GM18867 (cell line): ENCODE results near the gene RPL7L1.

Source experiments
- ATAC-seq: cut with Tn5 transposase; IDR thresholded peaks from one replicate; pipeline ENCODE4 v1.9.1; 2021; ENCODE audit warnings: mild to moderate bottlenecking, moderate library complexity; ENCODE audit not compliant: unreplicated experiment

The RPL7L1 gene

DNA sequence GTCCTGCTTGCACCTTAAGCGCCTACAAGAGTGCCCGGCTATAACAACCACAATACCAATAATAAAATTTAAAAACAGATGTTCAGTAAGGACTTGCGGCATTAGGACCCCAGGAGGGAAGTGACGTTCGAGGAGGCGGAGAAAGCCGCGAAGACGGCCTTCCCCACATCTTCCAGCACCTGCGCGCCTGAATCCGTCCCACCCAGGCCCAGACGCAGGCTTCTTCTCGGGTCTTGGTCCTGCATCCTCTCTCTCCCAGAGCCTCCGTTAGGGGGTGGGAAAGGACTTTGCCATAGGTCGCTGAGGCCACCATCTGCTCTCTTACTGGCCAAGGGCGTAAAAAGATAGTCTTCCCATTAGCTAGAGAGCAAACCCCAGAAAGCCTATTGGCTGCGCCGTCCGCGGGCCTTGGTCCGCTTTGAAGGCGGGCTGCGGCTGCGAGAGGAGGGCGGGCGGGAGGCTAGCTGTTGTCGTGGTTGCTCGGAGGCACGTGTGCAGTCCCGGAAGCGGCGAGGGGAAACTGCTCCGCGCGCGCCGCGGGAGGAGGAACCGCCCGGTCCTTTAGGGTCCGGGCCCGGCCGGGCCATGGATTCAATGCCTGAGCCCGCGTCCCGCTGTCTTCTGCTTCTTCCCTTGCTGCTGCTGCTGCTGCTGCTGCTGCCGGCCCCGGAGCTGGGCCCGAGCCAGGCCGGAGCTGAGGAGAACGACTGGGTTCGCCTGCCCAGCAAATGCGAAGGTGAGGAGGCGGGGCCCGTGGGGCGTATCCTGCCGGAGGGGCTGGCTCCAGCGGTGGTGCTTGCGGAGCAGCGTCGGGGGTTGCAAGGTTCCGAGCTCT, 49.8 kb downstream of the RPL7L1 start, which contains the start of gene CNPY3:
Gene CNPY3, plus strand, starts transcription at position 495 of the 835 bp plus-strand sequence. Its CDS starts 91 bp downstream, at position 586.
- peak; percentile 73 for ATAC-seq

DNA sequence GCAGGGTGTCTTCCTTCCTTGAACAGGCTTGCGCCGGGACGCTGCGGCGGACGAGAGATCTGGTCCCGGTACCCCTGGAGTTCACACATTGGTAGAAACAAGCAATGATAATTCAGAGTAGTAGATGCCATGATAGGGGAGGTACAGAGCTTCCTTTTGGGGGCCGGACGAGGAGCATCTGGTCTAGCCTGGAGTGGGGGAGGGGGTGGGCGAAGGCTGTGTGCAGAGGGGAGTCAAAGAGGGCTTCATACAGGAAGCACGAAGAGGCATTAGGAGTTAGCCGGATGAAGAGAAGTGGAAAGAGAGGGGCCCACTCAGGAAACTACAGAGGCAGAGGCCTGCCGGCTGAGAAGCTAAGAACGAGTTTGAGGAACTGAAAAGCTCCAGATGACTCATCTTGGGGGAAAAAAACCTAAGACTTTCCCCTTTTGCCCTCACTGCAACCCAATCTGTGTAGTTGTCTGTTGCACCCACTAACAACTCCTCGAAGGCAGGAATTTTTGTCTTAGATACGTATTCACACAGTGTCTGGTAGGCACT, 50.5 kb downstream of the RPL7L1 start:
- peak; percentile 53 for ATAC-seq

DNA sequence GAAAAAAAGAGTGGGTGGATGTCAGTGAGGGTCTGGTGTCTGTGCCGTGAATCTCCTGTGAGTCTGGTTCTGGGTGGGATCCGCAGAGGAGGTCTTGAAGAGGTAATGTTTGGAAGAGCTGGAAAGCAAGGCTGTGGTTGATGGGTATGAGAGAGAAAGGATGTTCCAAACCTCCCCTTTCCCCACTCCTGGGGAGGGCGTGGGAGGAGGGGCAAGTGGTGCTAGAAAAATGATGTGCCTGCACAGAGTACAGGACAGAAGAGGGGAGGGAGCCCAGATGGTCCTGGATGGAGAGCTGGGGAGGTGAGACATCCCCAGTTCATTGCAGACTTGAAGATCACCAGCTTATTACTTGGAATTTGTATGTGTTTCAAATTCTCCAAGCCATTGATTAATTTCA, 53.0 kb downstream of the RPL7L1 start:
- no peak for ATAC-seq

DNA sequence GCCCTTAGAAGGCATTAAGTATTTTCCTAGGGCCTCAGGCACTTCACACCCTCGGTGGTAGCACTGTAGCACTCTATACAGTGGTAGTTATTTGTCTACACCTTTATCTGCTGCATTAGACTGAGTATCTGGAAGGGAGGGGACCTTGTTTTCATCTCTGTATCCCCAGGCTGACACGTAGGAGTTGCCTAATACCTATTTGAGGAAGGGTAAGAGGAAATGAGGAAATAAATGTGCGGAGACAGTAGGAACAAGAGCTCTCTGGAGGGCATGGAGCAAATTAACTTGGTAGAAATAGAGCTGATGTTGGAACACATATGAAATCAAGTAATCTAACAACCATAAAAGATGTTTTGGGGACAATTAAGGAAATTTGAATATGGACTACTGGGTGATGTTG, 53.8 kb downstream of the RPL7L1 start:
- no peak for ATAC-seq

DNA sequence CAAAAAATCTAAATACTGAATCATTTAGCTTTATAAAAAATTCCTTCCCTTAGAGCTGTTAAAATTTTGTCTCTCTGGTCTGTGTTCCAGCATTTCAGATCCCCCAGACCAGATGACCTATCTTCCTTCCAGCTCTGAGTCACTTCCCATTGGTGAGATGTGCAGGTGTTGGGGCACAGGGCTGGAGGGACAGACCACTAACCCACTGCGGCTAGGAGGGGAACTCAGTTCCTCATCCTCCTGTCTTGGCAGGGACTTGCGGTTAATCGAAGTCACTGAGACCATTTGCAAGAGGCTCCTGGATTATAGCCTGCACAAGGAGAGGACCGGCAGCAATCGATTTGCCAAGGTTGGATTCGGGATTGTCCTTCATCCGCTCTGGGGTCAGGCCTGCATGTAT, 55.9 kb downstream of the RPL7L1 start:
- ATAC-seq = no peak

DNA sequence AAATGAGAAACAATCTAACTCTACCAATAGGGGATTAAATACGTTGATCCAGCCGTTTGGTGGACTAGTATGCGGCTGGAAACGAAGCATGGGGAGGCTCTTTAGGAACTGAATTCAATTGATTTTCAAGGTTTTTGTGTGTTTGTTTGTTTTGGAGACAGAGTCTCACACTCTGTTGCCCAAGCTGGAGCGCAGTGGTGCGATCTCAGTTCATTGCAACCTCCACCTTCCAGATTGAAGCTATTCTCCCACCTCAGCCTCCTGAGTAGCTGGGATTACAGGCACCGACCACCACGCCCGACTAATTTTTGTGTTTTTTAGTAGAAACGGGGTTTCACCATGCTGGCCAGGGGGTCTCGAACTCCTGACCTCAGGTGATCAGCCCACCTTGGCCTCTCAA, 57.0 kb downstream of the RPL7L1 start:
- no peak for ATAC-seq

DNA sequence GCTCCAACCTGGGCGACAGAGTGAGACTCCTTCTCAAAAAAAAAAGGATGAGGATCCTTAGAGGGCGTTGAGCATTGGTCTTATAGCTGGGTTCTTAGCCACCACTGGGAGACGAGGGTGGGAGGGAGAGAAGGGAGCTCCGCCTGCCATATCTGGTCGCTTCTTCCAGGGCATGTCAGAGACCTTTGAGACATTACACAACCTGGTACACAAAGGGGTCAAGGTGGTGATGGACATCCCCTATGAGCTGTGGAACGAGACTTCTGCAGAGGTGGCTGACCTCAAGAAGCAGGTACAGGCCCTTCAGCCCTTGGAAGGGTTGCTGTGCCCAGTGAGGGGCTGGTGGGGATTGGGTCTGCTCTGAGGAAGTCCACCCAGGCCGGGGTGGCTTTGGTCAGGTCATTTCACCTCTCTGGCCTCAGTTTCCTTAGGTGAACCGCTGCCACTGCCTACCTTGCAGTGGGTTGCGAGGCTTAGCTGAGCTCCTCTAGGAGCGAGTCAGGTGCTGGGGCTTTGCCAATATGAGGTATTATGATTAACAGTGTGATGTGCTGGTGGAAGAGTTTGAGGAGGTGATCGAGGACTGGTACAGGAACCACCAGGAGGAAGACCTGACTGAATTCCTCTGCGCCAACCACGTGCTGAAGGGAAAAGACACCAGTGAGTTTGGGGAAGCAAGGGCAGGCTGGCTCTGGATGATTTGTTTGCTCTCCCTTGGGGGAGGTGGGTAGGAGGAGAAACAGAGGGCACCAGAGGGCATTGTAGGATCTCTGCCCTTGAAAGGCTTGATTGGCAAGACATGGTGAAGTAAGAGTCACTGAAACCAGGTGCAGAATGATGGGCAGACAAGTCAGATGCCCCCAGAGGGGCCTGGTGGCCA, 58.4 kb downstream of the RPL7L1 start:
- ATAC-seq = no peak

DNA sequence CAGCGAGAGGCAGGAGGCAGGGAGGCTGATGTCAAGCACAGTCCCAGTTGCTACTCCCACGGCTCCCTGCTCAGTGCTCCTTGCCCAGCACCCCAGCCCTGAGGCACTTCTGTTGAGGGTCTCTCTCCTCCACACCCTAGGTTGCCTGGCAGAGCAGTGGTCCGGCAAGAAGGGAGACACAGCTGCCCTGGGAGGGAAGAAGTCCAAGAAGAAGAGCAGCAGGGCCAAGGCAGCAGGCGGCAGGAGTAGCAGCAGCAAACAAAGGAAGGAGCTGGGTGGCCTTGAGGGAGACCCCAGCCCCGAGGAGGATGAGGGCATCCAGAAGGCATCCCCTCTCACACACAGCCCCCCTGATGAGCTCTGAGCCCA, 59.0 kb downstream of the RPL7L1 start:
- no peak for ATAC-seq

DNA sequence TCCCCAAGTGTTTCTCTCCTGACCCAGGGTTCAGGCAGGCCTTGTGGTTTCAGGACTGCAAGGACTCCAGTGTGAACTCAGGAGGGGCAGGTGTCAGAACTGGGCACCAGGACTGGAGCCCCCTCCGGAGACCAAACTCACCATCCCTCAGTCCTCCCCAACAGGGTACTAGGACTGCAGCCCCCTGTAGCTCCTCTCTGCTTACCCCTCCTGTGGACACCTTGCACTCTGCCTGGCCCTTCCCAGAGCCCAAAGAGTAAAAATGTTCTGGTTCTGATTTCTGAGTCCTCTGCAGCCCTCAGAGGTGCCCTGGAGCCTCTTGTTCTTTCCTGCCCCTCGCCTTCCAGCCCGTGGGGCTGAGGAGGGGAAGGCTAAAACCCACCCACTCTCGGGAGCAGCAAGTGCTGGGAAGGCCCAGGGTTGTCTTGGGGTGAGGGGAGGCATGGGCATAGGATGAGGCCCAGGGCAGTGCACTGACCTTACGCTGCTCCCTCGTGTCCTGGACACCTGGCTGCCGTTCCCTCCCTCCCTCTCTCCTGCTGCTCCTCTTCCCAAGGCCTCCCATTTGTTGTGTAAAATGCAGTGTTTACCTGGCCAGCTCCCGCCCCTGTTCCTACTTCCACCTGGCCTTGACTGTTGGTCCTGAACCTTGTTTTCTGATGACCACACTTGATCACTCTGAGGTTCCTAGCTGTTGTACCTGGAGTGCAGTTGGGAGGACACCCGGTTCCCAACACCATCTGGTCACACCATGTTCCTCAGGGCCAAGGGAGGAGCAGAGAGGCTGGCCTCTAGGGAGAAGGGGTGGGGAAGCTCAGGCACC, 59.8 kb downstream of the RPL7L1 start:
- no peak for ATAC-seq
